ENCODE results near the gene MBLAC1. TPM values are rescaled to one million over a fixed set of nuclear protein-coding genes. Genes with fewer than 3 reads are reported as not detected.

The MBLAC1 gene
- total and polyA plus RNA-seq, 9 of the 15 experiments (the other 6 are each of a cell fraction or from before 2014, with no cell fraction given) = 0.03 to 3.1 (median 0.52) TPM

GRCh38 chr7:100148559-100149328 lies 22.0 kb downstream of the MBLAC1 start, which contains the start of gene LAMTOR4 (continued):
- TF ChIP-seq PRPF4 (IDR thresholded peaks at IDR 0.05; ENCODE audit: insufficient read depth, low read depth, low read length, poor library complexity, severe bottlenecking) = no peak
- no peak for TF ChIP-seq HMG20B (CRISPR knock-in tag; IDR thresholded peaks at IDR 0.05)
- no peak for TF ChIP-seq ZKSCAN8 (CRISPR knock-in tag; IDR thresholded peaks at IDR 0.05)
- TF ChIP-seq HES1 (IDR thresholded peaks at IDR 0.05; ENCODE audit: low read depth) = no peak
- 0 out of 2 replicates have a peak, but pooled peaks have one; percentile 11 for TF ChIP-seq ZKSCAN1 (IDR thresholded peaks at IDR 0.05; ENCODE audit: low read depth, low read length)
- no peak for TF ChIP-seq TRIM24 (IDR thresholded peaks at IDR 0.05)
- no peak for TF ChIP-seq TARDBP (IDR thresholded peaks at IDR 0.05)
- no peak for TF ChIP-seq SFPQ (IDR thresholded peaks at IDR 0.05; ENCODE audit: low read depth, low read length)
- TF ChIP-seq TCF7L2 (IDR thresholded peaks at IDR 0.05; ENCODE audit: low read depth, low read length) = 0 out of 2 replicates have a peak, but pooled peaks have one; percentile 29
- TF ChIP-seq SRSF9 (IDR thresholded peaks at IDR 0.05; ENCODE audit: borderline replicate concordance, low read depth, low read length) = no peak
- TF ChIP-seq NFXL1 (CRISPR knock-in tag; IDR thresholded peaks at IDR 0.05) = no peak
- TF ChIP-seq RBM39 (optimal IDR thresholded peaks at IDR 0.05; ENCODE audit: low read depth, low read length) = no peak
- TF ChIP-seq, protein P1, sequence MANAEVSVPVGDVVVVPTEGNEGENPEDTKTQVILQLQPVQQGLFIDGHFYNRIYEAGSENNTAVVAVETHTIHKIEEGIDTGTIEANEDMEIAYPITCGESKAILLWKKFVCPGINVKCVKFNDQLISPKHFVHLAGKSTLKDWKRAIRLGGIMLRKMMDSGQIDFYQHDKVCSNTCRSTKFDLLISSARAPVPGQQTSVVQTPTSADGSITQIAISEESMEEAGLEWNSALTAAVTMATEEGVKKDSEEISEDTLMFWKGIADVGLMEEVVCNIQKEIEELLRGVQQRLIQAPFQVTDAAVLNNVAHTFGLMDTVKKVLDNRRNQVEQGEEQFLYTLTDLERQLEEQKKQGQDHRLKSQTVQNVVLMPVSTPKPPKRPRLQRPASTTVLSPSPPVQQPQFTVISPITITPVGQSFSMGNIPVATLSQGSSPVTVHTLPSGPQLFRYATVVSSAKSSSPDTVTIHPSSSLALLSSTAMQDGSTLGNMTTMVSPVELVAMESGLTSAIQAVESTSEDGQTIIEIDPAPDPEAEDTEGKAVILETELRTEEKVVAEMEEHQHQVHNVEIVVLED (CRISPR knock-in tag; IDR thresholded peaks at IDR 0.05) = no peak
- TF ChIP-seq GTF3C2 (IDR thresholded peaks at IDR 0.05; ENCODE audit: borderline replicate concordance, extremely low read depth, insufficient read length) = no peak
- peak in 1 of 3 experiments; percentile 72; a peak in 2 of 6 replicates for TF ChIP-seq ZBTB11 (CRISPR knock-in tag; IDR thresholded peaks at IDR 0.05)
- TF ChIP-seq STAG1 (CRISPR knock-in tag; IDR thresholded peaks at IDR 0.05; ENCODE audit: borderline replicate concordance) = no peak
